ENCODE measurements around the gene SLC16A9.

DNA sequence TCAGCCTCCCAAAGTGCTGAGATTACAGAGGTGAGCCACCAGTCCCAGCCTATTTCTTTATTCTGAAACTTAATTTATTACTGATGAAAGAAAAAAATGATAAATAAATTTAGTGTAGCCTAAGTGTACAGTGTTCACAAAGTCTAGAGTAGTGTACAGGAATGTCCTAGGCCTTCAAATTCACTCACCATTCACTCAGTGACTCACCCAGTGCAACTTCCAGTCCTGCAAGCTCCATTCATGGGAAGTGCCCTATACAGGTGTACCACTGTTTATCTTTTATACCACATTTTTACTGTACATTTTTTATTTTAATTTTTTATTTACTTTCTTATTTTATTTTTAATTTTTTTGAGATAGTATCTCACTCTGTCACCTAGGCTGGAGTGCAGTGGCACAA lies 31.4 kb upstream of the SLC16A9 start:
- TF ChIP-seq GATA2 (CRISPR knock-in tag; IDR thresholded peaks at IDR 0.05): no peak
- TF ChIP-seq, protein P1, sequence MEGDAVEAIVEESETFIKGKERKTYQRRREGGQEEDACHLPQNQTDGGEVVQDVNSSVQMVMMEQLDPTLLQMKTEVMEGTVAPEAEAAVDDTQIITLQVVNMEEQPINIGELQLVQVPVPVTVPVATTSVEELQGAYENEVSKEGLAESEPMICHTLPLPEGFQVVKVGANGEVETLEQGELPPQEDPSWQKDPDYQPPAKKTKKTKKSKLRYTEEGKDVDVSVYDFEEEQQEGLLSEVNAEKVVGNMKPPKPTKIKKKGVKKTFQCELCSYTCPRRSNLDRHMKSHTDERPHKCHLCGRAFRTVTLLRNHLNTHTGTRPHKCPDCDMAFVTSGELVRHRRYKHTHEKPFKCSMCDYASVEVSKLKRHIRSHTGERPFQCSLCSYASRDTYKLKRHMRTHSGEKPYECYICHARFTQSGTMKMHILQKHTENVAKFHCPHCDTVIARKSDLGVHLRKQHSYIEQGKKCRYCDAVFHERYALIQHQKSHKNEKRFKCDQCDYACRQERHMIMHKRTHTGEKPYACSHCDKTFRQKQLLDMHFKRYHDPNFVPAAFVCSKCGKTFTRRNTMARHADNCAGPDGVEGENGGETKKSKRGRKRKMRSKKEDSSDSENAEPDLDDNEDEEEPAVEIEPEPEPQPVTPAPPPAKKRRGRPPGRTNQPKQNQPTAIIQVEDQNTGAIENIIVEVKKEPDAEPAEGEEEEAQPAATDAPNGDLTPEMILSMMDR (IDR thresholded peaks at IDR 0.05): no peak
- TF ChIP-seq ELF1 (IDR thresholded peaks at IDR 0.05): no peak
- TF ChIP-seq TAF1 (IDR thresholded peaks at IDR 0.05; ENCODE audit: borderline replicate concordance, low read depth, low read length): no peak
- no peak for TF ChIP-seq EZH2phosphoT487 (IDR thresholded peaks at IDR 0.05; ENCODE audit: borderline replicate concordance, low read depth)
- TF ChIP-seq RXRA (IDR thresholded peaks at IDR 0.05; ENCODE audit: borderline replicate concordance, low read depth): no peak
- TF ChIP-seq, protein P2, sequence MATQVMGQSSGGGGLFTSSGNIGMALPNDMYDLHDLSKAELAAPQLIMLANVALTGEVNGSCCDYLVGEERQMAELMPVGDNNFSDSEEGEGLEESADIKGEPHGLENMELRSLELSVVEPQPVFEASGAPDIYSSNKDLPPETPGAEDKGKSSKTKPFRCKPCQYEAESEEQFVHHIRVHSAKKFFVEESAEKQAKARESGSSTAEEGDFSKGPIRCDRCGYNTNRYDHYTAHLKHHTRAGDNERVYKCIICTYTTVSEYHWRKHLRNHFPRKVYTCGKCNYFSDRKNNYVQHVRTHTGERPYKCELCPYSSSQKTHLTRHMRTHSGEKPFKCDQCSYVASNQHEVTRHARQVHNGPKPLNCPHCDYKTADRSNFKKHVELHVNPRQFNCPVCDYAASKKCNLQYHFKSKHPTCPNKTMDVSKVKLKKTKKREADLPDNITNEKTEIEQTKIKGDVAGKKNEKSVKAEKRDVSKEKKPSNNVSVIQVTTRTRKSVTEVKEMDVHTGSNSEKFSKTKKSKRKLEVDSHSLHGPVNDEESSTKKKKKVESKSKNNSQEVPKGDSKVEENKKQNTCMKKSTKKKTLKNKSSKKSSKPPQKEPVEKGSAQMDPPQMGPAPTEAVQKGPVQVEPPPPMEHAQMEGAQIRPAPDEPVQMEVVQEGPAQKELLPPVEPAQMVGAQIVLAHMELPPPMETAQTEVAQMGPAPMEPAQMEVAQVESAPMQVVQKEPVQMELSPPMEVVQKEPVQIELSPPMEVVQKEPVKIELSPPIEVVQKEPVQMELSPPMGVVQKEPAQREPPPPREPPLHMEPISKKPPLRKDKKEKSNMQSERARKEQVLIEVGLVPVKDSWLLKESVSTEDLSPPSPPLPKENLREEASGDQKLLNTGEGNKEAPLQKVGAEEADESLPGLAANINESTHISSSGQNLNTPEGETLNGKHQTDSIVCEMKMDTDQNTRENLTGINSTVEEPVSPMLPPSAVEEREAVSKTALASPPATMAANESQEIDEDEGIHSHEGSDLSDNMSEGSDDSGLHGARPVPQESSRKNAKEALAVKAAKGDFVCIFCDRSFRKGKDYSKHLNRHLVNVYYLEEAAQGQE (IDR thresholded peaks at IDR 0.05; ENCODE audit: low read depth, low read length): no peak
